GM12892 (cell line): Measurements from ENCODE around the gene GALK1.

Experiments used
- DNase-seq: peaks from one replicate; pipeline ENCODE4 v3.0.0; 2011; ENCODE audit not compliant: insufficient read length
- FAIRE-seq: peaks from 2 replicates; lab custom pipeline; 2011; peaks lifted over from hg19 to GRCh38; lab: Jason Lieb, UNC
- POLR2A ChIP-seq: IDR thresholded peaks from 2 replicates; pipeline ENCODE4 v1.6.1; 2011; ENCODE audit warnings: low read depth, low read length, control low read depth
- POLR2AphosphoS5 ChIP-seq: IDR thresholded peaks from 2 replicates; pipeline ENCODE4 v1.6.1; 2011; ENCODE audit warnings: low read depth, low read length, control low read depth
- TAF1 ChIP-seq: IDR thresholded peaks from 2 replicates; pipeline ENCODE4 v1.6.1; 2011; ENCODE audit warnings: low read depth, mild to moderate bottlenecking, control low read depth, low read length, borderline replicate concordance

Gene GALK1

DNA sequence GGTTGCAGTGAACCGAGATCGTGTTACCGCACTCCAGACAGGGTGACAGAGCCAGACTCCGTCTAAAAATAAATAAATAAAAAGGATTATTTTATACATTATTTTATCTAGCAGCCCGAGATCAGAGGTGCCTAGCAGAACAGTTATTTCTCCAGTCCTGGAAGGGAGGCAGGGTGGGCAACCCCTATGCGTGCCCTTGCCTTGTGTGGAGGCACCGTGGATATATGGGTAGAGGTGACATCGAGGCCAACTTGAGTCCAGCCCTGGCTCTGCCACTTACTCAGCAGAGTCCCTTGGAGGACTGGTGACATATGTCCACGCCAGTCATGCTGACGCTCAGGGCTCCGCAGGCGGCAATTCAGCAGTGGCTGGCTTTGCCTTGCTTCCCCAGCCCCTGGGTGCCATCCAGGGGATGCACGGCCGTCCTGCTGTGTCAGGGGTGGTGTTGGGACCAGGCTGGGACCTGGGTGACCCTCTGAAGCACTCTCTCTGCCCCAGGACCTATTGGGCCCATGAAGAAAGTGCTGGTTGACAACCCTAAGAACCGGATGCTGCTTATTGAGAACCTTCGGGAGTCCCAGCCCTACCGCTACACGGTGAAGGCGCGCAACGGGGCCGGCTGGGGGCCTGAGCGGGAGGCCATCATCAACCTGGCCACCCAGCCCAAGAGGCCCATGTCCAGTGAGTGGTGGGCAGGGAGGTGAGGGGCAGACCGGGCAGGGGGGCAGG is 13.2 kb downstream of the GALK1 start:
- FAIRE-seq (no peak), DNase-seq (no peak)
- no peak for TF ChIP-seq POLR2AphosphoS5
- TF ChIP-seq TAF1 = no peak
- no peak for TF ChIP-seq POLR2A

DNA sequence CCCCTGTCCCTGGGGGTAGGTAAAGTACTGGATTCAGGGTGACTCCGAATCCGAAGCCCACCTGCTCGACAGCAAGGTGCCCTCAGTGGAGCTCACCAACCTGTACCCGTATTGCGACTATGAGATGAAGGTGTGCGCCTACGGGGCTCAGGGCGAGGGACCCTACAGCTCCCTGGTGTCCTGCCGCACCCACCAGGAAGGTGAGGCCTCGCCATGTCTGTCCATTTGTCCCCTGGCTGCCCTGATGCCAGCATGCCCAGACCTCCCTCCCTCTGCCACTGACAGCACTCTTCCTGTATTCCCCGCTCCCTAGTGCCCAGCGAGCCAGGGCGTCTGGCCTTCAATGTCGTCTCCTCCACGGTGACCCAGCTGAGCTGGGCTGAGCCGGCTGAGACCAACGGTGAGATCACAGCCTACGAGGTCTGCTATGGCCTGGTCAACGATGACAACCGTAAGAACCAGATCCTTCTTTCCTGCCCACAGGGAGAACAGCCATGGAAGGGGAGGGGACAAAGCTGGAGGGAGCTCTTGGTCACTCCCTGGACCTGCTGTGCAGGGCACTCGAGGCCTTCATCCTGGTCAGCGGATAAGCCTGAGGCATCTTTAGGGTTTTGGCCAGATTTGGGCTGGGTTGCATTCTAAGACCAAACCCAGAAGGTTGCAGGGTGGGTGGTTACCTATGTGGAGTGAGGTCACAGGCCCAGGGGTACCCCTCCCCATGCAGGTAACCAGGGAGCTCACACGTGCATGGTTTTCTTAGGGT is 14.2 kb downstream of the GALK1 start:
- FAIRE-seq = no peak
- no peak for DNase-seq
- TF ChIP-seq POLR2A = no peak
- no peak for TF ChIP-seq POLR2AphosphoS5
- TF ChIP-seq TAF1 = no peak

GRCh38 chr17:75749545-75750389 is 15.2 kb downstream of the GALK1 start:
- TF ChIP-seq POLR2A (no peak), TAF1 (no peak), POLR2AphosphoS5 (no peak)
- DNase-seq (peak; percentile 82), FAIRE-seq (peak; percentile 56)

DNA sequence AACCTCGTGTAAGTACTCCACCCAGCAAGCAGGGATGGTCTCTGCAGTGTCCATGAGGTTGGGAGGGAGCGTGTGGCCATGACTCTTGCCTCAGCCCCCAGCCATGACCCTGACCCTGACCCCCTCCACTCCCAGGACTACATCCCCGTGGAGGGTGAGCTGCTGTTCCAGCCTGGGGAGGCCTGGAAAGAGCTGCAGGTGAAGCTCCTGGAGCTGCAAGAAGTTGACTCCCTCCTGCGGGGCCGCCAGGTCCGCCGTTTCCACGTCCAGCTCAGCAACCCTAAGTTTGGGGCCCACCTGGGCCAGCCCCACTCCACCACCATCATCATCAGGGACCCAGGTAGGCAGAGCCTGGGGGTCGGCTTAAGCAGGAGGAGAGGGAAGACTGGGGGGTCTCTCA is 16.3 kb downstream of the GALK1 start:
- TF ChIP-seq POLR2AphosphoS5 = no peak
- TF ChIP-seq POLR2A = no peak
- TF ChIP-seq TAF1 = no peak
- FAIRE-seq = no peak

DNA sequence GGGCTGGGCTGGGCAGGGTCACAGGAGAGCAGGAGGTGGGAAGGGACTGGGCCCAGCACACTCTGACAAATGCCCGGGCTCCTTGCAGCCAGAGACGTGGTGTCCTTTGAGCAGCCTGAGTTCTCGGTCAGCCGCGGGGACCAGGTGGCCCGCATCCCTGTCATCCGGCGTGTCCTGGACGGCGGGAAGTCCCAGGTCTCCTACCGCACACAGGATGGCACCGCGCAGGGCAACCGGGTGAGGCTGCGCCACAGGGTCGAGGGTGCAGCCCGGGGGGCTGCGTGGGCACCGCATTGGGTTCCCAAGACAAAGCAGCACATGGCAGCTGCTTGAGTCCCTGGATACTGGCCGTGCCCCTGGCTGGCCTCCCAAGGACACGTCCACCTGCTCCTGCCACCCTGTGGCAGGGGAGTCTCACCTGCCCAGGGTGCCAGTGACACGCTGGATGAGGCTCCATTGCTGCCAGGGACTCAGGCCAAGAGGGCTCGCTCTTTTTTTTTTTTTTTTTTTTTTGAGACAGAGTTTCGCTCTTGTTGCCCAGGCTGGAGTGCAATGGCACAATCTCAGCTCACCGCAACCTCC is 21.3 kb downstream of the GALK1 start:
- TF ChIP-seq POLR2AphosphoS5 (no peak), TAF1 (no peak), POLR2A (no peak)
- FAIRE-seq (no peak), DNase-seq (no peak)

More for the DNA sequence above, 16.3 kb downstream of the GALK1 start:
- no peak for DNase-seq

DNA sequence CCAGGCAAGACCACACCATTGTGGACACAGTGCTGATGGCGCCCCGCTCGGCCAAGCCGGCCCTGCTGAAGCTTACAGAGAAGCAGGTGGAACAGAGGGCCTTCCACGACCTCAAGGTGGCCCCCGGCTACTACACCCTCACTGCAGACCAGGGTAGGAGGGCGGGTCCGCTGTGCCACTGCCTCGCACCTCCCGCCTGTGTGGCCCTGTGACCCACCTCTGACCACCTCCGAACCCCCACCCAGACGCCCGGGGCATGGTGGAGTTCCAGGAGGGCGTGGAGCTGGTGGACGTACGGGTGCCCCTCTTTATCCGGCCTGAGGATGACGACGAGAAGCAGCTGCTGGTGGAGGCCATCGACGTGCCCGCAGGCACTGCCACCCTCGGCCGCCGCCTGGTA is 22.7 kb downstream of the GALK1 start:
- no peak for DNase-seq

DNA sequence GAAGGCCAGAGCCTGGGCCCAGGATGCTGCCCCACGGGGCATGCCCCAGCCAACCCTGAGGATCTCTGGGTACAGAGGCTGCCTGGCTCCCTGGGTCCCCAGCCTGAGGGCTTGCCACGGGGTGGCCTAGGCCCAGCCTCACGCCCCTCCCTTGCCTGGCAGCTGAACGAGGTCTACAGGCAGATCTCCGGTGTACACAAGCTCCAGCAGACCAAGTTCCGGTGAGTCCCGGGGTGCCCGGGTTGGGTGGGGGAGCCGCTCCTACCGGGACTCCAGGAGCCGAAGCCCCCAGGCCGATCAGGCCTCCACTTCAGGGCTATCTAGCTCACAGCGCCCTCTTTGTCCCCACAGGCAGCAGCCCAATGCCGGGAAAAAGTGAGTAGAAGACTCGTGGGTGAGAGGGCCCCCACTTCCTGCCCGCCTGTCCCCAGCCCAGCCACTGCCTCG is 24.3 kb downstream of the GALK1 start:
- FAIRE-seq (no peak), DNase-seq (no peak)
- TF ChIP-seq POLR2AphosphoS5 = no peak
- no peak for TF ChIP-seq TAF1
- TF ChIP-seq POLR2A = no peak

More for the DNA sequence above, 22.7 kb downstream of the GALK1 start:
- TF ChIP-seq POLR2A (no peak), POLR2AphosphoS5 (no peak), TAF1 (no peak)
- no peak for FAIRE-seq

DNA sequence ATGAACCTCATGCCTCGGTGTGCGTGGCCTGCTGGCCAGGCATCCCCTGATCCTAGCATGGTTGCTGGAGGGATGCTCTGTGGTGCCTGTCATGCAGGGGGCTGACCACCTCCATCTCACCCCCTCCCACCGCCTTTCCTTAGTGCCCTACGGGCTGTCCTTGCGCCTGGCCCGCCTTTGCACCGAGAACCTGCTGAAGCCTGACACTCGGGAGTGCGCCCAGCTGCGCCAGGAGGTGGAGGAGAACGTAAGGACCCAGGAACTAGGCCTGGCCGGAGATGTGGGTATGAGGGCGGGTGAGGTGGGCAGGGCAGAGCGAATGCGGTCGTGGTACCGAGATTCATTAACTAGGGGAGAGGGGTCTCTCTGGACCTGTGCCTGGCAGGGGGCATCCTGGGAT is 24.8 kb downstream of the GALK1 start:
- DNase-seq = no peak
- FAIRE-seq = no peak

GRCh38 chr17:75739801-75740200 is 25.2 kb downstream of the GALK1 start:
- DNase-seq = no peak
- no peak for FAIRE-seq
- TF ChIP-seq POLR2AphosphoS5 (no peak), TAF1 (no peak), POLR2A (no peak)

More for the DNA sequence above, 24.8 kb downstream of the GALK1 start:
- no peak for TF ChIP-seq POLR2AphosphoS5
- TF ChIP-seq POLR2A = no peak
- no peak for TF ChIP-seq TAF1

- TF ChIP-seq TAF1 (no peak), POLR2A (no peak), POLR2AphosphoS5 (no peak)
- DNase-seq (no peak), FAIRE-seq (no peak)
These were observed 25.8 kb downstream of the GALK1 start for GRCh38 chr17:75739174-75739573.

GRCh38 chr17:75738218-75738802 is 26.7 kb downstream of the GALK1 start:
- DNase-seq (no peak), FAIRE-seq (peak; percentile 24)
- TF ChIP-seq TAF1 (no peak), POLR2A (no peak), POLR2AphosphoS5 (no peak)
